Heart left ventricle (tissue), 16 donors: Measurements from ENCODE around the gene CRYBG3. TPM values are rescaled to one million over a fixed set of nuclear protein-coding genes. Genes with fewer than 3 reads are reported as not detected.

Experiments
- ATAC-seq, 4 donors: fragments of 200-7000 bp; cut with Tn5 transposase; one replicate each; pipeline ENCODE4 v1.9.1; 2020 to 2022; ENCODE audit warnings: moderate library complexity in 4 of 4, mild to moderate bottlenecking in 3 of 4, moderate number of reproducible peaks in 1 of 4
- DNase-seq, 5 donors: peaks; one replicate each; pipeline ENCODE4 v3.0.0-alpha.2; 2020
- H3K27ac ChIP-seq, 12 donors: fragments of 200-600 bp; sonication (generic) in 4 of 12; one replicate each; pipeline versions ENCODE4 v1.5.0 to v1.8.0; 2016 to 2022; ENCODE audit warnings: mild to moderate bottlenecking in 2 of 12
- H3K27me3 ChIP-seq, 9 donors: fragments of 200-600 bp; sonication (generic) in 2 of 9; one replicate each; pipeline versions ENCODE4 v1.5.1 to v1.8.0; 2016 to 2022; ENCODE audit warnings: mild to moderate bottlenecking in 3 of 9
- H3K36me3 ChIP-seq, 9 donors: fragments of 200-600 bp; sonication (generic) in 2 of 9; one replicate each; pipeline versions ENCODE4 v1.5.0 to v1.8.0; 2018 to 2022; ENCODE audit warnings: mild to moderate bottlenecking in 2 of 9
- H3K4me1 ChIP-seq, 12 donors: fragments of 200-600 bp; sonication (generic) in 4 of 12; one replicate each; pipeline versions ENCODE4 v1.5.0 to v1.8.0; 2016 to 2022; ENCODE audit warnings: mild to moderate bottlenecking in 3 of 12
- H3K4me3 ChIP-seq, 12 donors: fragments of 200-600 bp; sonication (generic) in 4 of 12; one replicate each; pipeline versions ENCODE4 v1.5.0 to v1.8.0; 2017 to 2022; ENCODE audit warnings: mild to moderate bottlenecking in 9 of 12, moderate library complexity in 4 of 12
- H3K9me3 ChIP-seq, 12 donors: fragments of 200-600 bp; sonication (generic) in 4 of 12; one replicate each; pipeline versions ENCODE4 v1.5.0 to v1.8.0; 2016 to 2022; ENCODE audit warnings: mild to moderate bottlenecking in 1 of 12
- POLR2A ChIP-seq, 2 donors: fragments of 450-650 bp; IDR thresholded peaks; one replicate each; pipeline ENCODE4 v1.6.1; 2017; ENCODE audit warnings: antibody characterized with exemption in 2 of 2, mild to moderate bottlenecking in 2 of 2, moderate library complexity in 2 of 2
- WGBS, 4 donors: extraction: QIAGEN DNeasy Blood & Tissue Kit in 2 of 4; methylation state at CpG; one replicate each; pipeline versions ENCODE4 v1.1.5 to v1.1.7; 2013 to 2018; 5-methylcytosine and 5-hydroxymethylcytosine counted together
- intact Hi-C, 10 donors: fragments of 100-400 bp; cut with DNase I; formaldehyde crosslinking; loops; one replicate each; pipeline versions ENCODE4 v1.11.1 to v1.14.2; 2022
- polyA plus RNA-seq, 2 donors: library from polyadenylated mRNA; stranded (reverse); fragments of 200-250 nt; gene quantifications; one replicate each; pipeline ENCODE4 v1.2.3, GENCODE V29; 2013
- total RNA-seq, 9 donors: library from RNA; depleted of rRNA in 2 of 9; stranded (reverse); fragments of >200 nt in 2 of 9; fragmentation: NEBNext Ultra II Directional in 3 of 9; extraction: Animal tissue kit (Norgen Biotek cat#: 25700) in 3 of 9; gene quantifications; one replicate each; pipeline versions ENCODE4 v1.1.0 to v1.2.4, GENCODE V29; 2016 to 2023
- TF ChIP-seq, protein P1 (sequence below), 12 donors: fragments of 200-600 bp; sonication (generic) in 4 of 12; IDR thresholded peaks; one replicate each; pipeline versions ENCODE4 v1.5.0 to v1.8.0; 2018 to 2022; ENCODE audit warnings: antibody characterized with exemption in 12 of 12, mild to moderate bottlenecking in 5 of 12
- donor health status: ischemic (EF 13 %, LVEDD 7.1; RV severe dilation, severe dysfunction).
- donor health status: healthy with polysubstance abuse.
- donor health status: DM: no; HTN: yes; CAD: no.
- donor health status: DM: no; HTN: no; CAD: no.
- donor health status: ischemic (EF 25% LVEDD 6.9; RV normal size, moderate dysfunction).
- donor health status: ischemic (EF 25% LVEDD 5.7; RV mildly dilated, moderate dysfunction).
- donor health status: healthy.
- donor health status: DM: yes; HTN: yes; CAD: no.
- donor health status: ischemic (EF 35%, LVEDD 5.7; RV mildly dilated, moderate dysfunction).
- donor health status: nonischemic (EF 11% LVEDD 7.7; RV severe dilation, severe dysfunction).
- donor health status: DM: yes; HTN: yes; CAD: no.
- donor health status: PGD.
- donor health status: ischemic (EF 29% LVEDD 5.4; RV normal size, mild dysfunction).
- donor health status: nonischemic (EF 23%, LVEDD 6.1; RV moderate dilation, normal function).

The CRYBG3 gene
- total and polyA plus RNA-seq, 11 donors: 5.5 to 34.1 (median 20.9) TPM

GRCh38 chr3:97932387-97932801 is 110.6 kb downstream of the CRYBG3 start:
- Histone ChIP-seq H3K36me3 (peaks cover 0 to 89% (median 50%) of the 10 kb centered on the region in 9 donors), H3K27ac (peak overlapping the region in 1 of 12 donors; percentile 27), H3K4me3 (no peak overlapping the region), H3K9me3 (peaks cover 0 to 7% (median 0%) of the 10 kb centered on the region in 12 donors), H3K4me1 (peaks cover 0 to 14% (median 4%) of the 10 kb centered on the region in 12 donors), H3K27me3 (no peaks in the 10 kb centered on the region)
- TF ChIP-seq, protein P1, sequence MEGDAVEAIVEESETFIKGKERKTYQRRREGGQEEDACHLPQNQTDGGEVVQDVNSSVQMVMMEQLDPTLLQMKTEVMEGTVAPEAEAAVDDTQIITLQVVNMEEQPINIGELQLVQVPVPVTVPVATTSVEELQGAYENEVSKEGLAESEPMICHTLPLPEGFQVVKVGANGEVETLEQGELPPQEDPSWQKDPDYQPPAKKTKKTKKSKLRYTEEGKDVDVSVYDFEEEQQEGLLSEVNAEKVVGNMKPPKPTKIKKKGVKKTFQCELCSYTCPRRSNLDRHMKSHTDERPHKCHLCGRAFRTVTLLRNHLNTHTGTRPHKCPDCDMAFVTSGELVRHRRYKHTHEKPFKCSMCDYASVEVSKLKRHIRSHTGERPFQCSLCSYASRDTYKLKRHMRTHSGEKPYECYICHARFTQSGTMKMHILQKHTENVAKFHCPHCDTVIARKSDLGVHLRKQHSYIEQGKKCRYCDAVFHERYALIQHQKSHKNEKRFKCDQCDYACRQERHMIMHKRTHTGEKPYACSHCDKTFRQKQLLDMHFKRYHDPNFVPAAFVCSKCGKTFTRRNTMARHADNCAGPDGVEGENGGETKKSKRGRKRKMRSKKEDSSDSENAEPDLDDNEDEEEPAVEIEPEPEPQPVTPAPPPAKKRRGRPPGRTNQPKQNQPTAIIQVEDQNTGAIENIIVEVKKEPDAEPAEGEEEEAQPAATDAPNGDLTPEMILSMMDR (IDR thresholded peaks at IDR 0.05): peak in 1 of 12 donors; percentile 20
- no peak for TF ChIP-seq POLR2A (IDR thresholded peaks at IDR 0.05)
- intact Hi-C loops: loop anchor here in 3 of 10 donors (10.0 kb wide), 2 partner anchors 108 to 138 kb away; partner anchors contain the start of gene CRYBG3 (in 2 of the 3)
- DNase-seq (peak in 4 of 5 donors; percentile 20 to 32 (median 26)), ATAC-seq (peak; percentile 73 to 82 (median 74))
- 55 to 66% (median 59%) methylated on average over 4 of the region's 4 CpGs for WGBS, 4 donors

DNA sequence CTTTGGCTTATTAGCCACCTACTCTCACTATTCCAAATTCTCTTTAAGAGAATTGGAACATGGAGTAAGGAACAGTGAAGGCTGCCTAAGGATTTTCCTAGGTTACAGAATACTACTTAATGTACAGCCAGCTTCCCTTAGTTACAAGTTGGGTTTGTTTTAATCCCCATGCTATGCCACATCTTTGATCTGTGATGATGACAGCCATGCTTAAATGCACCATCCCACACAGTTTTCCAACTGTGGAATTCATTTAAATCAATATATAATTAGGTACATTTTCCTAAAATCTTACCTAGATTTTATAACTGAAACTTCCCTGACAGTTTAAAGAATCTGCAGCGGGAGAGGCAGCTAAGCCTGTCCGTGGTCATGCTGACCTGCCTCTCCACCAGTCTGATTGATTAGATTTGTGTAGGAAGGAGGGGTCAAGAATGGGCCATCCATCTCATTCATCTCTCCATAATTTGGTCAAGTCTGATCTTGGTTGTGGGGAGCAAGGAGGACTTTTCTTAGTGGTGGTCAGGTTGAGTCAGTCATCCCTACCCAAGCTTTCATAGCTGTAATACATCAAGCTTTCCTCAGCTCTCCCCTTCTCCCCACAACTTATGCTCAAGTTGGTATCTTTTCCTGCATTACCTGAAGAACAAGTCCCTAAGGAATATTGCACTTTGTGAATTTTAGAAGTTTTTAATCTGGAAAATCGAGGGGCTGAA is 113.3 kb downstream of the CRYBG3 start:
- Histone ChIP-seq H3K4me1 (peaks cover 0 to 14% (median 4%) of the 10 kb centered on the region in 12 donors), H3K27ac (no peak overlapping the region), H3K36me3 (peaks cover 0 to 91% (median 62%) of the 10 kb centered on the region in 9 donors), H3K27me3 (no peaks in the 10 kb centered on the region), H3K4me3 (no peak overlapping the region), H3K9me3 (peaks cover 0 to 6% (median 0%) of the 10 kb centered on the region in 12 donors)
- intact Hi-C loops: loop anchor here in 3 of 10 donors (10.0 kb wide), 2 partner anchors 110 to 140 kb away; partner anchors contain the start of gene CRYBG3 (in 2 of the 3)
- no peak for ATAC-seq
- WGBS, 4 donors: 96 to 100% (median 97%) methylated on average over 3 of the region's 3 CpGs
- TF ChIP-seq, protein P1 (IDR thresholded peaks at IDR 0.05): no peak
- no peak for TF ChIP-seq POLR2A (IDR thresholded peaks at IDR 0.05)
- DNase-seq: no peak

- intact Hi-C loops: loop anchor here in 3 of 10 donors (10.0 kb wide), 2 partner anchors 111 to 141 kb away; partner anchors contain the start of gene CRYBG3 (in 2 of the 3)
- no peak for ATAC-seq
- peaks cover 0 to 90% (median 62%) of the 10 kb centered on the region in 9 donors for H3K36me3 ChIP-seq
These were observed 114.0 kb downstream of the CRYBG3 start for GRCh38 chr3:97935842-97936241.

More at GRCh38 chr3:97935842-97936241, 114.0 kb downstream of the CRYBG3 start:
- no peak for DNase-seq
- H3K4me1 ChIP-seq: peaks cover 0 to 14% (median 4%) of the 10 kb centered on the region in 12 donors
- no peak overlapping the region for H3K4me3 ChIP-seq
- TF ChIP-seq, protein P1 (IDR thresholded peaks at IDR 0.05): no peak
- TF ChIP-seq POLR2A (IDR thresholded peaks at IDR 0.05): no peak
- WGBS, 4 donors: 94 to 100% (median 95%) methylated on average over 1 of the region's 1 CpG
- H3K27ac ChIP-seq: no peak overlapping the region
- H3K9me3 ChIP-seq: peaks cover 0 to under 1% (median 0%) of the 10 kb centered on the region in 12 donors
- H3K27me3 ChIP-seq: no peaks in the 10 kb centered on the region
